SU-DHL-6 (cell line): ENCODE data around the gene CGB1.

Experiments used
- H2AFZ ChIP-seq: fragments of 200-600 bp; sonication (generic); 2 replicates; pipeline ENCODE4 v1.6.1; 2014; ENCODE audit warnings: low read depth, mild to moderate bottlenecking, moderate library complexity, mixed read lengths, antibody characterized with exemption, low read length; ENCODE audit not compliant: severe bottlenecking
- H3F3A ChIP-seq: fragments of 200-600 bp; shearing (Covaris generic); 2 replicates; pipeline ENCODE4 v1.6.0; 2016; ENCODE audit warnings: antibody characterized with exemption, mild to moderate bottlenecking; ENCODE audit not compliant: insufficient read depth
- H3K27ac ChIP-seq: fragments of 200-600 bp; sonication (generic); 2 replicates; pipeline ENCODE4 v1.5.1; 2016; ENCODE audit warnings: low read depth, mild to moderate bottlenecking, low read length, moderate library complexity, mixed read lengths
- H3K27me3 ChIP-seq: fragments of 200-600 bp; sonication (generic), shearing (Covaris generic); 2 replicates; pipeline ENCODE4 v1.6.0; 2014; ENCODE audit warnings: mild to moderate bottlenecking, low read length
- H3K36me3 ChIP-seq: fragments of 200-600 bp; sonication (generic); 2 replicates; pipeline ENCODE4 v1.6.1; 2014; ENCODE audit warnings: mild to moderate bottlenecking, low read length, mixed read lengths
- H3K4me2 ChIP-seq: fragments of 300-600, 200-600 bp; shearing (Covaris generic), sonication (generic); 2 replicates; pipeline ENCODE4 v1.6.0; 2014; ENCODE audit warnings: low read length, low read depth, mild to moderate bottlenecking; ENCODE audit not compliant: poor library complexity, severe bottlenecking
- H3K4me3 ChIP-seq: fragments of 200-600 bp; sonication (generic); 2 replicates; pipeline ENCODE4 v1.5.1; 2014; ENCODE audit warnings: antibody characterized with exemption, low read length, mild to moderate bottlenecking, mixed read lengths; ENCODE audit not compliant: insufficient read depth, poor library complexity, severe bottlenecking
- H3K79me2 ChIP-seq: fragments of 200-600 bp; sonication (generic); 2 replicates; pipeline ENCODE4 v1.6.1; 2014; ENCODE audit warnings: mild to moderate bottlenecking, low read length, moderate library complexity; ENCODE audit not compliant: insufficient read depth
- H3K9ac ChIP-seq: fragments of 200-600 bp; sonication (generic); 2 replicates; pipeline ENCODE4 v1.7.0; 2014; ENCODE audit warnings: mild to moderate bottlenecking, low read length
- H3K9me2 ChIP-seq: fragments of 200-600 bp; sonication (generic); replicated peaks from 2 replicates; pipeline ENCODE4 v1.6.1; 2014; ENCODE audit warnings: low read length; ENCODE audit not compliant: insufficient read depth
- H3K9me3 ChIP-seq: fragments of 200-600 bp; sonication (generic); 2 replicates; pipeline ENCODE4 v1.6.1; 2014; ENCODE audit warnings: low read length, mixed read lengths; ENCODE audit not compliant: insufficient read depth
- H4K20me1 ChIP-seq: fragments of 200-600 bp; sonication (generic); 2 replicates; pipeline ENCODE4 v1.6.1; 2014; ENCODE audit warnings: low read depth, mild to moderate bottlenecking, antibody characterized with exemption, low read length, moderate library complexity, mixed read lengths
- EZH2phosphoT487 ChIP-seq: fragments of 200-600 bp; sonication (generic), shearing (Covaris generic); conservative IDR thresholded peaks from 2 replicates; pipeline ENCODE4 v1.6.1; 2018; ENCODE audit warnings: mild to moderate bottlenecking, antibody characterized with exemption, low read length, moderate library complexity, mixed read lengths
- TF ChIP-seq, protein P1 (sequence below): fragments of 200-600 bp; sonication (generic); IDR thresholded peaks from one replicate; pipeline ENCODE4 v1.5.1; 2017; ENCODE audit warnings: antibody characterized with exemption, mild to moderate bottlenecking, low read length, moderate library complexity; ENCODE audit not compliant: insufficient read depth, poor library complexity, severe bottlenecking

Gene CGB1

DNA sequence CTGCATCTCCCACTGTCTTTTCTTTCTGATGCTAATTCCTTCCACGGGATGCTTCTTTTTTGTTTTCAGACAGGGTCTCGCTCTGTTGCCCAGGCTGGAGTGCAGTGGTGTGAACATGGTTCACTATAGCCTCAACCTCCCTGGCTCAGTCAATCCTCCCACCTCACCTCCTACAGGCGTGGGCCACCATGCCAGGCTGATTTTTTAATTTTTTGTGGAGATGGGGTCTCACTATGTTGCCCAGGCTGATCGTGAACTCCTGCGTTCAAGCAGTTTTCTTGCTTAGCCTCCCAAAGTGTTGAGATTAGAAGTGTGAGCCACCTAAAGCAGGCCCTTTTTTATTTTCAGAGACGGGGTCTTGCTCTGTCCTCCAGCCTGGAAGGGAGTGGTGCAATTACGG, 48.4 kb downstream of the CGB1 start:
- no peaks in the 10 kb centered on the region for H3K9me2 ChIP-seq
- peaks cover 13% of the 10 kb centered on the region for H3K79me2 ChIP-seq
- no peaks in the 10 kb centered on the region for H4K20me1 ChIP-seq
- H3K27me3 ChIP-seq: no peaks in the 10 kb centered on the region
- H3K27ac ChIP-seq: no peak overlapping the region
- no peak overlapping the region for H2AFZ ChIP-seq
- no peaks in the 10 kb centered on the region for H3K36me3 ChIP-seq
- no peak overlapping the region for H3K4me2 ChIP-seq
- no peaks in the 10 kb centered on the region for H3F3A ChIP-seq
- H3K9me3 ChIP-seq: no peaks in the 10 kb centered on the region
- H3K4me3 ChIP-seq: no peak overlapping the region
- H3K9ac ChIP-seq: no peak overlapping the region
- TF ChIP-seq EZH2phosphoT487: no peak
- TF ChIP-seq, protein P1, sequence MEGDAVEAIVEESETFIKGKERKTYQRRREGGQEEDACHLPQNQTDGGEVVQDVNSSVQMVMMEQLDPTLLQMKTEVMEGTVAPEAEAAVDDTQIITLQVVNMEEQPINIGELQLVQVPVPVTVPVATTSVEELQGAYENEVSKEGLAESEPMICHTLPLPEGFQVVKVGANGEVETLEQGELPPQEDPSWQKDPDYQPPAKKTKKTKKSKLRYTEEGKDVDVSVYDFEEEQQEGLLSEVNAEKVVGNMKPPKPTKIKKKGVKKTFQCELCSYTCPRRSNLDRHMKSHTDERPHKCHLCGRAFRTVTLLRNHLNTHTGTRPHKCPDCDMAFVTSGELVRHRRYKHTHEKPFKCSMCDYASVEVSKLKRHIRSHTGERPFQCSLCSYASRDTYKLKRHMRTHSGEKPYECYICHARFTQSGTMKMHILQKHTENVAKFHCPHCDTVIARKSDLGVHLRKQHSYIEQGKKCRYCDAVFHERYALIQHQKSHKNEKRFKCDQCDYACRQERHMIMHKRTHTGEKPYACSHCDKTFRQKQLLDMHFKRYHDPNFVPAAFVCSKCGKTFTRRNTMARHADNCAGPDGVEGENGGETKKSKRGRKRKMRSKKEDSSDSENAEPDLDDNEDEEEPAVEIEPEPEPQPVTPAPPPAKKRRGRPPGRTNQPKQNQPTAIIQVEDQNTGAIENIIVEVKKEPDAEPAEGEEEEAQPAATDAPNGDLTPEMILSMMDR: no peak

DNA sequence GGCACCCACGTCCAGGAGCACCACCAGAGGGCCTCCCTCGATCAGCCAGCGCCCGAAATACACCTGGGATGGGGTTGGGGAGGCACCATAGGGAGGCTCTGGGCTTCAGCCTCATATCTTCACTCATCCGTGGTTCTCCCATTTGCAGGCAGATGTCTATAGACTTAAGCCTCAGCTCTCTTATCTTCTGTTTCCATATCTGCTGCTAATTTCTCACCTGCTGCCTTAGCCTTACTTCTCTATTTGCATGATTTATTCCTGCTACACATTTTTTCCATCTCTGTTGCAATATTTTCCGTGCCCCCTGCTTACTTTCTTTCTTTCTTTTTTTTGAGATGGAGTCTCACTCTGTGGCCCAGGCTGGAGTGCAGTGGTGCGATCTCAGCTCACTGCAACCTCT, 49.4 kb downstream of the CGB1 start:
- H2AFZ ChIP-seq: no peak overlapping the region
- H3K27ac ChIP-seq: no peak overlapping the region
- H3K9me2 ChIP-seq: no peaks in the 10 kb centered on the region
- no peaks in the 10 kb centered on the region for H3K36me3 ChIP-seq
- no peaks in the 10 kb centered on the region for H4K20me1 ChIP-seq
- no peaks in the 10 kb centered on the region for H3F3A ChIP-seq
- TF ChIP-seq, protein P1: no peak
- no peak for TF ChIP-seq EZH2phosphoT487
- no peaks in the 10 kb centered on the region for H3K9me3 ChIP-seq
- H3K9ac ChIP-seq: no peak overlapping the region
- no peak overlapping the region for H3K4me2 ChIP-seq
- H3K27me3 ChIP-seq: no peaks in the 10 kb centered on the region
- H3K79me2 ChIP-seq: peaks cover 7% of the 10 kb centered on the region
- no peak overlapping the region for H3K4me3 ChIP-seq

DNA sequence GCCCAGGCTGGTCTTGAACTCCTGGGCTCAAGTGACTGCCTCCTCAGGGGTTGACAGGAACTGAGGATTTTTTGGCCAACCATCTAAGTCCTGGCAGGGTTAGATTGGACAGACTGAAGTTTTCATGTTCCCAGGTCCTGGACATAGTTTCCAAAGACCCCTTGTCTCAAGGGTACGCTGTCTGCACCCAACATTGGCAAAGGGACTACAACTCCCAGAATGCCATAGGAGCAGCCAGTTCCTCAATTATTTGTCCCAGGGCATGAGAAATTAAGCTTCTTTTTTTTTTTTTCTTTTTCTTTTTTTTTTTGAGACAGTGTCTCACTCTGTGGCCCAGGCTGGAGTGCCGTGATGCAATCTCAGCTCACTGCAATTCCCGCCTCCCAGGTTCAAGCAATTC, 50.5 kb downstream of the CGB1 start:
- Histone ChIP-seq H3K9ac (no peak overlapping the region), H4K20me1 (no peaks in the 10 kb centered on the region), H3K36me3 (no peaks in the 10 kb centered on the region), H3K9me3 (no peaks in the 10 kb centered on the region), H3K27ac (no peak overlapping the region), H3K27me3 (no peaks in the 10 kb centered on the region), H3K4me3 (no peak overlapping the region), H3K9me2 (no peaks in the 10 kb centered on the region), H3K79me2 (no peaks in the 10 kb centered on the region), H3K4me2 (no peak overlapping the region), H2AFZ (no peak overlapping the region), H3F3A (no peaks in the 10 kb centered on the region)
- TF ChIP-seq EZH2phosphoT487: no peak
- TF ChIP-seq, protein P1: no peak

DNA sequence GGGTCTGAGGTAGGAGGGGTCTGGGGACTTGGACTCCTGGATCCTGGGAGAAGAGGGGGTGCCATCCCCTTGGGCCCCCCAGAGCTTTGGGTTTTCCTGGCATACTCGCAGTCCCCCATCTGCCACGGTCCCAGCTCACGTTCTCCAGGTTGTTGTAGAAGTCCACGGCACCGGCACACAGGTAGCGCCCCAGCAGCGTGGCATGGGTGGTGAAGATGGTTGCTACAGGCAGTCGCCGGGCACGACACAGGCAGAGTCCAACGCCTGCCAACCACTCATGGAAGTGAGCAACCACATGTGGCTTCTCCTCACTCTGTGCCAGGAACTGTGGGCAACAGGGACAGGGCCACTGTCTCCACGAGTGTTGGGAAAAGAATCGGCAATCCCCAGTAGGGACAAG, 51.0 kb downstream of the CGB1 start:
- no peak overlapping the region for H3K9ac ChIP-seq
- no peak overlapping the region for H2AFZ ChIP-seq
- no peaks in the 10 kb centered on the region for H3K9me2 ChIP-seq
- H3K79me2 ChIP-seq: no peaks in the 10 kb centered on the region
- no peak overlapping the region for H3K4me2 ChIP-seq
- H3K36me3 ChIP-seq: no peaks in the 10 kb centered on the region
- TF ChIP-seq, protein P1: no peak
- no peak for TF ChIP-seq EZH2phosphoT487
- no peaks in the 10 kb centered on the region for H3K9me3 ChIP-seq
- no peak overlapping the region for H3K4me3 ChIP-seq
- H4K20me1 ChIP-seq: no peaks in the 10 kb centered on the region
- H3K27ac ChIP-seq: no peak overlapping the region
- no peaks in the 10 kb centered on the region for H3K27me3 ChIP-seq
- no peaks in the 10 kb centered on the region for H3F3A ChIP-seq
